ENCODE results near the gene KNG1.
"Not testable (repeated sequence)": the region's sequence is repeated elsewhere in the genome, so short reads cannot be mapped to it uniquely, and the experiment has no call there.

KNG1 gene

DNA sequence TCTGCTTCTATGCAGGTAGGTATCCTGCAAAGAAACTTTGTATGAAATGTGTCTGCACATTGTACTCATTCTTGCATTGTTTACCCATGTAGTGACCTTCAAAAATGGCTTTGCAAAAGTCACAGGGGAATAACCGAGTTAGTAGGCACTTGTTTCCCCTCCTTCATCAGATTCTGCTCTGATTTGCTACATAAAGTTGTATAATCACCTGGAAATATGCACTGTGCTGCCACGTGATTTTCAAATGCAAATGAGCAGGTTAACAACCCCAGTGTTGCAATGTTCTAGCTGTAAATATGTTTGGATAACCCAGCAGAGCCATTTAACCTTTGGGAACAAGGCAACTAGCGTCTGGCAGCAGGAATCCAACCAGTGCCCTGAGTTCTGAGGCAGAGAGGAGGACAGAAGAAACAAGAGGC lies at the start of gene KNG1:
Gene KNG1, plus strand, starts transcription at position 321 of the 419 bp plus-strand sequence. CDS start 184 bp downstream, outside the sequence.
- Histone ChIP-seq H3K9ac (ENCODE audit: low read length) (no peak within 1 kb of the TSS), H3K27me3 (ENCODE audit: control insufficient read depth, insufficient read depth, low read length) (no peaks in the 10 kb centered on the region), H3K27ac (ENCODE audit: low read depth, low read length) (no peak within 1 kb of the TSS), H3K4me1 (ENCODE audit: control insufficient read depth, insufficient read depth, low read length) (no peaks in the 10 kb centered on the region), H3K36me3 (ENCODE audit: control insufficient read depth, insufficient read depth, low read length) (no peaks in the 10 kb centered on the region), H3K4me3 (ENCODE audit: low read depth, low read length) (no peak within 1 kb of the TSS), H3K9me3 (ENCODE audit: control insufficient read depth, insufficient read depth, low read depth, low read length) (no peaks in the 10 kb centered on the region)

DNA sequence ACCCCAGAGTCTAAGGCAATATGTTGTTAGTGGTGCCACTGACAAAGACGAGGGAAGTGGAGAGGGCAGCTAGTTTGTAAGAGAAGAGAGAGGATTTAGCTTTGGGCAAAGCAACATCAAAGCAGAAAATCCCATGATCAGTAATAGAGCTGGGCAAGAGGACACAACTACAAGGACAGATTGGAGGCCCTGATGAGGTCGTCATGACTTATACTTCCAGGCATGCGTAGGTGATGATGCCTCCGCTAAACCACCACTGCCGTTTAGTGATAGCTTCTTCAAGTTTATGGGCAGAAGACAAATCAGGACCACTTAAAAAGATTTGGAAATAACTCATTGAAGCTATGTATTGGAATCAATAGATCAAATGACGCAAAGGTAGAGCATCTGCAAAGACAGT lies 48.7 kb upstream of the KNG1 start:
- H3K4me1 ChIP-seq (ENCODE audit: control insufficient read depth, insufficient read depth, low read length): peaks cover 23% of the 10 kb centered on the region
- no peaks in the 10 kb centered on the region for H3K9me3 ChIP-seq (ENCODE audit: control insufficient read depth, insufficient read depth, low read depth, low read length)
- no peak overlapping the region for H3K9ac ChIP-seq (ENCODE audit: low read length)
- no peaks in the 10 kb centered on the region for H3K27me3 ChIP-seq (ENCODE audit: control insufficient read depth, insufficient read depth, low read length)
- no peak overlapping the region for H3K27ac ChIP-seq (ENCODE audit: low read depth, low read length)
- no peak overlapping the region for H3K4me3 ChIP-seq (ENCODE audit: low read depth, low read length)
- no peaks in the 10 kb centered on the region for H3K36me3 ChIP-seq (ENCODE audit: control insufficient read depth, insufficient read depth, low read length)

GRCh38 chr3:186669378-186670084 lies 47.6 kb upstream of the KNG1 start:
- Histone ChIP-seq H3K36me3 (ENCODE audit: control insufficient read depth, insufficient read depth, low read length) (no peaks in the 10 kb centered on the region), H3K9ac (ENCODE audit: low read length) (no peak overlapping the region), H3K4me3 (ENCODE audit: low read depth, low read length) (no peak overlapping the region), H3K4me1 (ENCODE audit: control insufficient read depth, insufficient read depth, low read length) (peaks cover 12% of the 10 kb centered on the region), H3K27me3 (ENCODE audit: control insufficient read depth, insufficient read depth, low read length) (no peaks in the 10 kb centered on the region), H3K9me3 (ENCODE audit: control insufficient read depth, insufficient read depth, low read depth, low read length) (no peaks in the 10 kb centered on the region), H3K27ac (ENCODE audit: low read depth, low read length) (no peak overlapping the region)

DNA sequence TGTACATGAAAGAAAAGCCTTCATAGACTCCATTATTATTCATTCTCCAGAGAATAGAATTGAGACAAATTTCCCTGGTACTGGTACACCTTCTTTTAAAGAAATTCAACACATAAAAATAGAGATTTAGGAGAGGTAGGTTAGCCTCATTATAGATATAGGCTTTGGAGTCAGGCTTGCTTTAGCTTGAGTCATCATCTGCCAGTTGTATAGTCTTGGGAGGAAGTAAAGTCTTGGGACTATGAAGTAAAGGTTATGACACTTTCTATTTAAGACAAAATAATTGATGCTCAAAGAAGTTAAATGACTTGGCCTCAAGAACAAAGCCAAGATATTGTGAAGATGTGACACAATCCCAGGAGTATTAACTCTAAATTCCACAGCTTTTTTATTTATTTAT lies 47.0 kb upstream of the KNG1 start:
- no peaks in the 10 kb centered on the region for H3K27me3 ChIP-seq (ENCODE audit: control insufficient read depth, insufficient read depth, low read length)
- no peak overlapping the region for H3K9ac ChIP-seq (ENCODE audit: low read length)
- H3K27ac ChIP-seq (ENCODE audit: low read depth, low read length): no peak overlapping the region
- H3K4me3 ChIP-seq (ENCODE audit: low read depth, low read length): no peak overlapping the region
- H3K4me1 ChIP-seq (ENCODE audit: control insufficient read depth, insufficient read depth, low read length): peaks cover 8% of the 10 kb centered on the region
- H3K9me3 ChIP-seq (ENCODE audit: control insufficient read depth, insufficient read depth, low read depth, low read length): no peaks in the 10 kb centered on the region
- H3K36me3 ChIP-seq (ENCODE audit: control insufficient read depth, insufficient read depth, low read length): no peaks in the 10 kb centered on the region

GRCh38 chr3:186671051-186671450 lies 46.1 kb upstream of the KNG1 start:
- no peak overlapping the region for H3K9ac ChIP-seq (ENCODE audit: low read length)
- no peaks in the 10 kb centered on the region; the same call in 1 of the 2 replicates for H3K4me1 ChIP-seq (ENCODE audit: control insufficient read depth, insufficient read depth, low read length)
- no peak overlapping the region for H3K27ac ChIP-seq (ENCODE audit: low read depth, low read length)
- no peaks in the 10 kb centered on the region for H3K9me3 ChIP-seq (ENCODE audit: control insufficient read depth, insufficient read depth, low read depth, low read length)
- no peak overlapping the region for H3K4me3 ChIP-seq (ENCODE audit: low read depth, low read length)
- no peaks in the 10 kb centered on the region for H3K36me3 ChIP-seq (ENCODE audit: control insufficient read depth, insufficient read depth, low read length)
- no peaks in the 10 kb centered on the region for H3K27me3 ChIP-seq (ENCODE audit: control insufficient read depth, insufficient read depth, low read length)

DNA sequence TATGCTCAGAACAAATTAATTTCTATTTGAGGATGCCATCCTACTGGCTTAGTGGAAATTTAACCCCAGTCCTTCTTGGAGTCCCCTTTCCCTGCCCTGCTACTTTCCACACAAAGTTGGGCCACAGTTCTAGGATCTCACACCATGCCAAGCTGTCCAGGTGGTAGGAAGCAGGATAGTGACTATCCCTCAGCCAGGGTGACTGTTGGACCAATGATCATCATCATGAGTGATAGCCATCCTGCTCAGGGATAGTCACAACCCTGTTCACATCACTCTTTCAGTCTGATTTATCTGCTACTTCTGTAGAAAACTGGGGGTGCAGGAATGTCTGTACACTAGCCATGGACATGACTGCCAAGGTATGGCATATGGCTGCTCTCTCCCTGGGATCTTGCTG lies 38.6 kb upstream of the KNG1 start:
- Histone ChIP-seq H3K27ac (ENCODE audit: low read depth, low read length) (no peak overlapping the region), H3K4me1 (ENCODE audit: control insufficient read depth, insufficient read depth, low read length) (no peaks in the 10 kb centered on the region), H3K27me3 (ENCODE audit: control insufficient read depth, insufficient read depth, low read length) (no peaks in the 10 kb centered on the region), H3K9me3 (ENCODE audit: control insufficient read depth, insufficient read depth, low read depth, low read length) (no peaks in the 10 kb centered on the region), H3K9ac (ENCODE audit: low read length) (no peak overlapping the region), H3K36me3 (ENCODE audit: control insufficient read depth, insufficient read depth, low read length) (no peaks in the 10 kb centered on the region), H3K4me3 (ENCODE audit: low read depth, low read length) (no peak overlapping the region)

GRCh38 chr3:186679151-186679550 lies 38.0 kb upstream of the KNG1 start:
- H3K4me3 ChIP-seq (ENCODE audit: low read depth, low read length): no peak overlapping the region
- no peaks in the 10 kb centered on the region for H3K36me3 ChIP-seq (ENCODE audit: control insufficient read depth, insufficient read depth, low read length)
- H3K27ac ChIP-seq (ENCODE audit: low read depth, low read length): no peak overlapping the region
- H3K4me1 ChIP-seq (ENCODE audit: control insufficient read depth, insufficient read depth, low read length): no peaks in the 10 kb centered on the region
- H3K9ac ChIP-seq (ENCODE audit: low read length): no peak overlapping the region
- H3K9me3 ChIP-seq (ENCODE audit: control insufficient read depth, insufficient read depth, low read depth, low read length): no peaks in the 10 kb centered on the region
- no peaks in the 10 kb centered on the region for H3K27me3 ChIP-seq (ENCODE audit: control insufficient read depth, insufficient read depth, low read length)

- H3K9me3 ChIP-seq (ENCODE audit: control insufficient read depth, insufficient read depth, low read depth, low read length): peaks cover 13% of the 10 kb centered on the region
- H3K4me1 ChIP-seq (ENCODE audit: control insufficient read depth, insufficient read depth, low read length): no peaks in the 10 kb centered on the region
- no peaks in the 10 kb centered on the region for H3K27me3 ChIP-seq (ENCODE audit: control insufficient read depth, insufficient read depth, low read length)
- no peak overlapping the region for H3K4me3 ChIP-seq (ENCODE audit: low read depth, low read length)
- H3K27ac ChIP-seq (ENCODE audit: low read depth, low read length): no peak overlapping the region
- H3K36me3 ChIP-seq (ENCODE audit: control insufficient read depth, insufficient read depth, low read length): no peaks in the 10 kb centered on the region
- no peak overlapping the region for H3K9ac ChIP-seq (ENCODE audit: low read length)
Observed at GRCh38 chr3:186680869-186681268, 36.3 kb upstream of the KNG1 start.

DNA sequence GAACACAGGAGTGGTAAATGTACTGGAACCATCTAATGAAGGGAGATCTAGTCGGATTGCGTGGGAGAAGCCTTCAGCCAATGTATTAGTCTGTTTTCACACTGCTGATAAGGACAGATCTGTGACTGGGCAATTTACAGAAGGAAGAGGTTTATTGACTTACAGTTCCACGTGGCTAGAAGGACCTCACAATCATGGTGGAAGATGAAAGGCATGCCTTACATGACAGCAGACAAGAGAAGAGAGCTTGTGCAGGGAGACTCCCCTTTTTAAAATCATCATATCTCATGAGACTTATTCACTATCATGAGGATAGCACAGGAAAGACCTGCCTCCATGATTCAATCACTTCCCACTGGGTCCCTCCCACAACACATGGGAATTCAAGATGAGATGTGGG lies 34.3 kb upstream of the KNG1 start:
- Histone ChIP-seq H3K9ac (ENCODE audit: low read length) (no peak overlapping the region), H3K4me3 (ENCODE audit: low read depth, low read length) (no peak overlapping the region), H3K27me3 (ENCODE audit: control insufficient read depth, insufficient read depth, low read length) (no peaks in the 10 kb centered on the region), H3K9me3 (ENCODE audit: control insufficient read depth, insufficient read depth, low read depth, low read length) (peaks cover 19% of the 10 kb centered on the region), H3K36me3 (ENCODE audit: control insufficient read depth, insufficient read depth, low read length) (no peaks in the 10 kb centered on the region), H3K4me1 (ENCODE audit: control insufficient read depth, insufficient read depth, low read length) (no peaks in the 10 kb centered on the region), H3K27ac (ENCODE audit: low read depth, low read length) (no peak overlapping the region)

GRCh38 chr3:186683979-186684378 lies 33.2 kb upstream of the KNG1 start:
- peaks cover 19% of the 10 kb centered on the region for H3K9me3 ChIP-seq (ENCODE audit: control insufficient read depth, insufficient read depth, low read depth, low read length)
- H3K27ac ChIP-seq (ENCODE audit: low read depth, low read length): no peak overlapping the region
- no peak overlapping the region for H3K4me3 ChIP-seq (ENCODE audit: low read depth, low read length)
- no peaks in the 10 kb centered on the region for H3K36me3 ChIP-seq (ENCODE audit: control insufficient read depth, insufficient read depth, low read length)
- H3K9ac ChIP-seq (ENCODE audit: low read length): no peak overlapping the region
- H3K4me1 ChIP-seq (ENCODE audit: control insufficient read depth, insufficient read depth, low read length): no peaks in the 10 kb centered on the region
- H3K27me3 ChIP-seq (ENCODE audit: control insufficient read depth, insufficient read depth, low read length): no peaks in the 10 kb centered on the region

DNA sequence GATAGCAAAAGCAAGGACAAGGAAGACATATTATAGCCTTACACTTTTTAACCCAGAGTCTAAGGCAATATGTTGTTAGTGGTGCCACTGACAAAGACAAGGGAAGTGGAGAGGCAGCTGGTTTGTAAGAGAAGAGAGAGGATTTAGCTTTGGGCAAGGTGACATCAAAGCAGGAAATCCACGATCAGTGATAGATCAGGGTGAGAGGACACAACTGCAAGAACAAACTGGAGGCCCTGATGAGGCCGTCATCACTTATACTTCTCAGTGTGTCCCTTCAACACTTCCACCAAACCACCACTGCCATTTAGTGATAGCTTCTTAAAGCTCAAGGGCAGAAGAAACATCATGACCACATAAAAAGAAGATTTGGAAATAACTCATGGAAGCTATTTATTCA lies 30.7 kb upstream of the KNG1 start:
- H3K27ac ChIP-seq (ENCODE audit: low read depth, low read length); H3K27me3 ChIP-seq (ENCODE audit: control insufficient read depth, insufficient read depth, low read length); H3K4me3 ChIP-seq (ENCODE audit: low read depth, low read length); H3K4me1 ChIP-seq (ENCODE audit: control insufficient read depth, insufficient read depth, low read length); H3K9ac ChIP-seq (ENCODE audit: low read length); H3K36me3 ChIP-seq (ENCODE audit: control insufficient read depth, insufficient read depth, low read length): not testable (repeated sequence)
- H3K9me3 ChIP-seq (ENCODE audit: control insufficient read depth, insufficient read depth, low read depth, low read length): peaks cover 19% of the 10 kb centered on the region
